HEK293 (cell line): ENCODE measurements around the gene PA2G4.

ENCODE experiments used
- CTCF ChIA-PET: fragments of 350-600 bp; formaldehyde crosslinking; extraction: SDS; loops from one replicate; lab custom pipeline; 2021; ENCODE audit warnings: antibody characterized with exemption; lab: Yijun Ruan, JAX
- POLR2A ChIA-PET: fragments of 300-600 bp; formaldehyde crosslinking; extraction: SDS; loops from one replicate; lab custom pipeline; 2020; ENCODE audit warnings: antibody characterized with exemption, inconsistent platforms; lab: Yijun Ruan, JAX
- H3K27ac ChIP-seq: fragments of 200-500 bp; sonication (Bioruptor generic); 2 replicates; pipeline ENCODE4 v1.5.1; 2014; ENCODE audit warnings: low read depth, low read length, control low read depth, inconsistent platforms; ENCODE audit errors: extremely low read depth
- H3K36me3 ChIP-seq, 2 experiments: fragments of 200-500 bp in 1 of 2; sonication (Bioruptor generic) in 1 of 2; 1 replicate in 1 of 2; 2 replicates in 1 of 2; pipeline ENCODE4 v1.5.1; 2014 to 2017; ENCODE audit warnings: inconsistent platforms in 2 of 2, low read length in 2 of 2; ENCODE audit not compliant: control insufficient read depth in 2 of 2, insufficient read depth in 1 of 2
- H3K4me1 ChIP-seq: fragments of 200-500 bp; sonication (Bioruptor generic); 2 replicates; pipeline ENCODE4 v1.5.1; 2014; ENCODE audit warnings: mild to moderate bottlenecking, low read length, inconsistent platforms; ENCODE audit not compliant: control insufficient read depth, insufficient read depth
- H3K4me3 ChIP-seq: 2 replicates; pipeline ENCODE4 v1.5.1; 2011; ENCODE audit warnings: low read depth, mild to moderate bottlenecking, control low read depth, low read length, moderate library complexity
- H3K9me3 ChIP-seq: fragments of 200-500 bp; sonication (Bioruptor generic); 2 replicates; pipeline ENCODE4 v1.5.1; 2014; ENCODE audit warnings: low read depth, low read length, inconsistent platforms; ENCODE audit not compliant: control insufficient read depth, insufficient read depth
- BCL11B ChIP-seq: fragments of 450-650 bp; formaldehyde crosslinking; IDR thresholded peaks from 2 replicates; pipeline ENCODE4 v1.5.1; 2016; ENCODE audit warnings: low read depth, missing biosample characterization, missing genetic modification characterization
- MYNN ChIP-seq: fragments of 450-650 bp; formaldehyde crosslinking; IDR thresholded peaks from 2 replicates; pipeline ENCODE4 v1.5.1; 2016; ENCODE audit warnings: missing biosample characterization, missing genetic modification characterization, borderline replicate concordance
- MZF1 ChIP-seq: fragments of 450-650 bp; formaldehyde crosslinking; IDR thresholded peaks from 2 replicates; pipeline ENCODE4 v1.5.1; 2017; ENCODE audit warnings: missing biosample characterization, missing genetic modification characterization, borderline replicate concordance
- OVOL3 ChIP-seq: fragments of 450-650 bp; formaldehyde crosslinking; IDR thresholded peaks from 2 replicates; pipeline ENCODE4 v1.5.1; 2016; ENCODE audit warnings: missing biosample characterization, missing genetic modification characterization
- SCRT1 ChIP-seq: fragments of 450-650 bp; formaldehyde crosslinking; IDR thresholded peaks from 2 replicates; pipeline ENCODE4 v1.5.1; 2016; ENCODE audit warnings: missing biosample characterization, missing genetic modification characterization, borderline replicate concordance
- SCRT2 ChIP-seq: fragments of 450-650 bp; formaldehyde crosslinking; IDR thresholded peaks from 2 replicates; pipeline ENCODE4 v1.5.1; 2016; ENCODE audit warnings: missing biosample characterization, missing genetic modification characterization
- SP7 ChIP-seq: fragments of 450-650 bp; formaldehyde crosslinking; IDR thresholded peaks from 2 replicates; pipeline ENCODE4 v1.5.1; 2016; ENCODE audit warnings: missing biosample characterization, missing genetic modification characterization
- ZBTB17 ChIP-seq: fragments of 450-650 bp; formaldehyde crosslinking; IDR thresholded peaks from 2 replicates; pipeline ENCODE4 v1.5.1; 2016; ENCODE audit warnings: missing biosample characterization, missing genetic modification characterization
- ZBTB8A ChIP-seq: fragments of 450-650 bp; formaldehyde crosslinking; IDR thresholded peaks from 2 replicates; pipeline ENCODE4 v1.5.1; 2016; ENCODE audit warnings: missing biosample characterization, missing genetic modification characterization
- ZFP69B ChIP-seq: fragments of 450-650 bp; formaldehyde crosslinking; IDR thresholded peaks from 2 replicates; pipeline ENCODE4 v1.5.1; 2016; ENCODE audit warnings: missing biosample characterization, missing genetic modification characterization
- ZNF10 ChIP-seq: fragments of 450-650 bp; formaldehyde crosslinking; IDR thresholded peaks from 2 replicates; pipeline ENCODE4 v1.5.1; 2017; ENCODE audit warnings: missing biosample characterization, missing genetic modification characterization
- ZNF112 ChIP-seq: fragments of 450-650 bp; formaldehyde crosslinking; IDR thresholded peaks from 2 replicates; pipeline ENCODE4 v1.5.0; 2017; ENCODE audit warnings: missing biosample characterization, missing genetic modification characterization
- ZNF132 ChIP-seq: fragments of 450-650 bp; formaldehyde crosslinking; IDR thresholded peaks from 2 replicates; pipeline ENCODE4 v1.5.1; 2017; ENCODE audit warnings: missing biosample characterization, missing genetic modification characterization, borderline replicate concordance
- ZNF184 ChIP-seq: fragments of 450-650 bp; IDR thresholded peaks from 2 replicates; pipeline ENCODE4 v1.5.1; 2018; ENCODE audit warnings: missing biosample characterization, mild to moderate bottlenecking, missing genetic modification characterization
- ZNF214 ChIP-seq: fragments of 450-650 bp; formaldehyde crosslinking; IDR thresholded peaks from 2 replicates; pipeline ENCODE4 v1.5.1; 2017; ENCODE audit warnings: missing biosample characterization, mild to moderate bottlenecking, missing genetic modification characterization, borderline replicate concordance
- ZNF341 ChIP-seq: fragments of 450-650 bp; formaldehyde crosslinking; IDR thresholded peaks from 2 replicates; pipeline ENCODE4; 2016; ENCODE audit warnings: low read depth, missing biosample characterization, missing genetic modification characterization
- ZNF350 ChIP-seq: fragments of 450-650 bp; formaldehyde crosslinking; IDR thresholded peaks from 2 replicates; pipeline ENCODE4 v1.5.0; 2017; ENCODE audit warnings: missing biosample characterization, mild to moderate bottlenecking, missing genetic modification characterization
- ZNF423 ChIP-seq: fragments of 450-650 bp; formaldehyde crosslinking; IDR thresholded peaks from 2 replicates; pipeline ENCODE4 v1.5.1; 2016; ENCODE audit warnings: missing biosample characterization, missing genetic modification characterization
- ZNF449 ChIP-seq: fragments of 450-650 bp; formaldehyde crosslinking; IDR thresholded peaks from 2 replicates; pipeline ENCODE4 v1.5.1; 2017; ENCODE audit warnings: missing biosample characterization, mild to moderate bottlenecking, missing genetic modification characterization, moderate library complexity
- ZNF544 ChIP-seq: fragments of 450-650 bp; formaldehyde crosslinking; IDR thresholded peaks from 2 replicates; pipeline ENCODE4 v1.5.0; 2017; ENCODE audit warnings: missing biosample characterization, missing genetic modification characterization
- ZNF561 ChIP-seq: fragments of 450-650 bp; IDR thresholded peaks from 2 replicates; pipeline ENCODE4 v1.5.1; 2018; ENCODE audit warnings: missing biosample characterization, missing genetic modification characterization, borderline replicate concordance
- ZNF585B ChIP-seq: fragments of 450-650 bp; formaldehyde crosslinking; IDR thresholded peaks from 2 replicates; pipeline ENCODE4 v1.5.1; 2016; ENCODE audit warnings: missing biosample characterization, missing genetic modification characterization
- ZNF626 ChIP-seq: fragments of 450-650 bp; sonication (Bioruptor Pico); formaldehyde crosslinking; IDR thresholded peaks from 2 replicates; pipeline ENCODE4 v1.5.1; 2018; ENCODE audit warnings: missing biosample characterization, missing genetic modification characterization, inconsistent platforms
- ZNF776 ChIP-seq: fragments of 450-650 bp; formaldehyde crosslinking; IDR thresholded peaks from 2 replicates; pipeline ENCODE4 v1.5.0; 2017; ENCODE audit warnings: missing biosample characterization, missing genetic modification characterization, borderline replicate concordance
- ZNF777 ChIP-seq: fragments of 450-650 bp; formaldehyde crosslinking; IDR thresholded peaks from 2 replicates; pipeline ENCODE4 v1.5.1; 2017; ENCODE audit warnings: missing biosample characterization, missing genetic modification characterization, borderline replicate concordance
- ZNF785 ChIP-seq: fragments of 450-650 bp; formaldehyde crosslinking; IDR thresholded peaks from 2 replicates; pipeline ENCODE4 v1.5.1; 2016; ENCODE audit warnings: missing biosample characterization, missing genetic modification characterization
- ZNF837 ChIP-seq: fragments of 450-650 bp; formaldehyde crosslinking; IDR thresholded peaks from 2 replicates; pipeline ENCODE4 v1.5.1; 2016; ENCODE audit warnings: missing biosample characterization, missing genetic modification characterization
- TF ChIP-seq, protein P1 (sequence below): fragments of 450-650 bp; formaldehyde crosslinking; IDR thresholded peaks from 2 replicates; pipeline ENCODE4 v1.5.1; 2016; ENCODE audit warnings: missing biosample characterization, missing genetic modification characterization

PA2G4 gene

GRCh38 chr12:56097738-56098137 is 6.6 kb upstream of the PA2G4 start:
- H3K36me3 ChIP-seq: peaks cover 0 to 21% of the 10 kb centered on the region in 2 experiments; a peak in 2 of 3 replicates
- no peaks in the 10 kb centered on the region for H3K9me3 ChIP-seq
- CTCF ChIA-PET: interaction anchor here (1.0 to 2.0 kb wide), 2 partner anchors 12 to 18 kb away, joined by 4 to 6 read pairs; no protein-coding TSS in a partner anchor
- H3K27ac ChIP-seq: no peak overlapping the region
- no peak overlapping the region for H3K4me3 ChIP-seq
- no peaks in the 10 kb centered on the region for H3K4me1 ChIP-seq
- POLR2A ChIA-PET: no interaction called here
- TF ChIP-seq MZF1 (tag by site-specific recombination): no peak
- TF ChIP-seq, protein P1, sequence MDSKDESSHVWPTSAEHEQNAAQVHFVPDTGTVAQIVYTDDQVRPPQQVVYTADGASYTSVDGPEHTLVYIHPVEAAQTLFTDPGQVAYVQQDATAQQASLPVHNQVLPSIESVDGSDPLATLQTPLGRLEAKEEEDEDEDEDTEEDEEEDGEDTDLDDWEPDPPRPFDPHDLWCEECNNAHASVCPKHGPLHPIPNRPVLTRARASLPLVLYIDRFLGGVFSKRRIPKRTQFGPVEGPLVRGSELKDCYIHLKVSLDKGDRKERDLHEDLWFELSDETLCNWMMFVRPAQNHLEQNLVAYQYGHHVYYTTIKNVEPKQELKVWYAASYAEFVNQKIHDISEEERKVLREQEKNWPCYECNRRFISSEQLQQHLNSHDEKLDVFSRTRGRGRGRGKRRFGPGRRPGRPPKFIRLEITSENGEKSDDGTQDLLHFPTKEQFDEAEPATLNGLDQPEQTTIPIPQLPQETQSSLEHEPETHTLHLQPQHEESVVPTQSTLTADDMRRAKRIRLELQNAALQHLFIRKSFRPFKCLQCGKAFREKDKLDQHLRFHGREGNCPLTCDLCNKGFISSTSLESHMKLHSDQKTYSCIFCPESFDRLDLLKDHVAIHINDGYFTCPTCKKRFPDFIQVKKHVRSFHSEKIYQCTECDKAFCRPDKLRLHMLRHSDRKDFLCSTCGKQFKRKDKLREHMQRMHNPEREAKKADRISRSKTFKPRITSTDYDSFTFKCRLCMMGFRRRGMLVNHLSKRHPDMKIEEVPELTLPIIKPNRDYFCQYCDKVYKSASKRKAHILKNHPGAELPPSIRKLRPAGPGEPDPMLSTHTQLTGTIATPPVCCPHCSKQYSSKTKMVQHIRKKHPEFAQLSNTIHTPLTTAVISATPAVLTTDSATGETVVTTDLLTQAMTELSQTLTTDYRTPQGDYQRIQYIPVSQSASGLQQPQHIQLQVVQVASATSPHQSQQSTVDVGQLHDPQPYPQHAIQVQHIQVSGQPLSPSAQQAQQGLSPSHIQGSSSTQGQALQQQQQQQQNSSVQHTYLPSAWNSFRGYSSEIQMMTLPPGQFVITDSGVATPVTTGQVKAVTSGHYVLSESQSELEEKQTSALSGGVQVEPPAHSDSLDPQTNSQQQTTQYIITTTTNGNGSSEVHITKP (tag by site-specific recombination): peak; percentile 53; the same call in 1 of the 2 replicates
- TF ChIP-seq, all 188 proteins: peak for 1

GRCh38 chr12:56098592-56098991 is 5.8 kb upstream of the PA2G4 start:
- ChIA-PET CTCF (interaction anchor here (0.6 to 1.0 kb wide), 4 partner anchors 19 to 1448 kb away, joined by 3 to 8 read pairs (median 4); partner anchors contain the start of gene DCTN2), POLR2A (no interaction called here)
- H3K4me1 ChIP-seq: no peaks in the 10 kb centered on the region
- no peak overlapping the region for H3K4me3 ChIP-seq
- no peaks in the 10 kb centered on the region for H3K9me3 ChIP-seq
- no peak overlapping the region for H3K27ac ChIP-seq
- peaks cover 0 to 16% of the 10 kb centered on the region in 2 experiments; a peak in 2 of 3 replicates for H3K36me3 ChIP-seq
- TF ChIP-seq ZNF785 (tag by site-specific recombination): no peak
- TF ChIP-seq SCRT2: peak; percentile 78
- no peak for TF ChIP-seq ZNF626
- TF ChIP-seq ZNF350 (tag by site-specific recombination): no peak
- no peak for TF ChIP-seq ZNF423 (tag by site-specific recombination)
- TF ChIP-seq OVOL3 (tag by site-specific recombination): no peak
- no peak for TF ChIP-seq MYNN
- TF ChIP-seq SCRT1: 0 out of 2 replicates have a peak, but pooled peaks have one; percentile 50
- 0 out of 2 replicates have a peak, but pooled peaks have one; percentile 25 for TF ChIP-seq ZNF341 (tag by site-specific recombination)

DNA sequence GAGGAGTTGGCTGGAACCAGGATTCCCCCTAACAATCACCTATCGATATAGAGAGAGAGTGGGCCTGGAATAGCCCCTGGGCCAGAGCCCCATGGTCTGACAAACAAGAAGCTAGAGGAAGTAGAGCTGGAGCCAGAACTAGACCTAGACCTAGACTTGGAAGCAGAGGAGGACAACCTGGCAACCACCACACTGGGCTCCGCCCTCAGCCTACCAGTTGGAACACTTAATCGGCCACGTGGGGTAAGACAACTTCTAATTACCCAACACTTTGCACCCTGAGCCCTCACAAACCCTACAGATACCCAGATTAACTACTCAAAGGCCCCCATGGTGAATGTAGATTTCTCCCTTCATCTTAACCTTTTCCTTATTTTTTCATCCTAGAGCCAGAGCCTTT is 4.6 kb upstream of the PA2G4 start:
- CTCF ChIA-PET: interaction anchor here (0.5 to 1.0 kb wide), 2 partner anchors 38 to 363 kb away, joined by 4 read pairs; no protein-coding TSS in a partner anchor

More for the DNA sequence above, 4.6 kb upstream of the PA2G4 start:
- H3K4me3 ChIP-seq: no peak overlapping the region
- no peaks in the 10 kb centered on the region for H3K4me1 ChIP-seq
- TF ChIP-seq ZBTB8A (tag by site-specific recombination) (no peak), ZNF184 (tag by site-specific recombination) (no peak), ZBTB17 (tag by site-specific recombination) (no peak), ZNF561 (tag by site-specific recombination) (no peak), ZNF585B (tag by site-specific recombination) (no peak), ZNF132 (no peak), BCL11B (tag by site-specific recombination) (no peak), SP7 (tag by site-specific recombination) (no peak), ZNF10 (no peak), ZNF777 (tag by site-specific recombination) (no peak), ZFP69B (tag by site-specific recombination) (no peak), ZNF112 (no peak), ZNF449 (tag by site-specific recombination) (no peak), ZNF214 (tag by site-specific recombination) (no peak), ZNF837 (tag by site-specific recombination) (no peak), ZNF776 (no peak), ZNF544 (tag by site-specific recombination) (no peak)
- no peaks in the 10 kb centered on the region for H3K9me3 ChIP-seq
- no peak overlapping the region for H3K27ac ChIP-seq
- H3K36me3 ChIP-seq: peaks cover 0 to 13% of the 10 kb centered on the region in 2 experiments; a peak in 2 of 3 replicates
- POLR2A ChIA-PET: no interaction called here
